Transverse colon (tissue), 4 donors: ENCODE measurements around the gene PLCE1. TPM values are rescaled to one million over a fixed set of nuclear protein-coding genes. Genes with fewer than 3 reads are reported as not detected.
A peak's percentile ranks its signal among the peaks of the same experiment; 100 is the strongest.

Source experiments
- DNase-seq: peaks from one replicate; pipeline ENCODE4 v3.0.0-alpha.2; 2019
- H3K27ac ChIP-seq, 4 donors: fragments of 200-600 bp; sonication (generic); 2 replicates each; pipeline ENCODE4 v1.5.1; 2016 to 2018; ENCODE audit warnings: inconsistent platforms in 4 of 4
- H3K27me3 ChIP-seq: fragments of 200-600 bp; sonication (generic); 2 replicates; pipeline ENCODE4 v1.5.1; 2017; ENCODE audit warnings: inconsistent platforms
- H3K36me3 ChIP-seq, 4 donors: fragments of 200-600 bp; sonication (generic); 2 replicates each; pipeline ENCODE4 v1.5.1; 2017 to 2019; ENCODE audit warnings: inconsistent platforms in 4 of 4
- H3K4me1 ChIP-seq, 4 donors: fragments of 200-600 bp; sonication (generic); 2 replicates each; pipeline ENCODE4 v1.5.1; 2017 to 2020; ENCODE audit warnings: inconsistent platforms in 4 of 4
- H3K4me3 ChIP-seq, 4 donors: fragments of 200-600 bp; sonication (generic); 1 replicate in 1 of 4; 2 replicates in 3 of 4; pipeline versions ENCODE4 v1.5.1 to v1.6.1; 2017 to 2019; ENCODE audit warnings: inconsistent platforms in 4 of 4
- H3K9me3 ChIP-seq, 2 donors: fragments of 200-600 bp; sonication (generic); 2 replicates each; pipeline ENCODE4 v1.5.1; 2017 to 2019; ENCODE audit warnings: inconsistent platforms in 2 of 2
- EP300 ChIP-seq: sonication (generic); formaldehyde crosslinking; IDR thresholded peaks from one replicate; pipeline ENCODE4 v1.6.1; 2017; ENCODE audit warnings: antibody characterized with exemption, low read depth
- POLR2A ChIP-seq: fragments of 450-650 bp; IDR thresholded peaks from one replicate; pipeline ENCODE4 v1.6.1; 2016; ENCODE audit warnings: antibody characterized with exemption, mild to moderate bottlenecking, moderate library complexity
- POLR2AphosphoS5 ChIP-seq, 3 donors: sonication (generic); formaldehyde crosslinking; IDR thresholded peaks; one replicate each; pipeline ENCODE4 v1.6.1; 2016; ENCODE audit warnings: antibody characterized with exemption in 3 of 3
- WGBS, 2 donors: methylation state at CpG; one replicate each; pipeline ENCODE4 v1.1.5; 2018; ENCODE audit warnings: low coverage in 1 of 2; 5-methylcytosine and 5-hydroxymethylcytosine counted together
- in situ Hi-C, 4 donors: fragments of 200-750 bp; cut with MboI; loops; one replicate each; pipeline versions ENCODE4 v1.15.0 to v1.15.1; 2017; ENCODE audit warnings: low sequenced_read_pairs in 3 of 4, low pct_ligation_motif_present in 1 of 4, low pct_unique_long_range_greater_than_20kb in 1 of 4
- intact Hi-C: fragments of 100-400 bp; cut with DNase I; formaldehyde crosslinking; loops from one replicate; pipeline ENCODE4 v1.15.1; 2023; ENCODE audit warnings: low total_unique reads
- total RNA-seq, 4 donors: library from RNA; depleted of rRNA; stranded (reverse); fragments of >200 nt; gene quantifications; one replicate each; pipeline ENCODE4 v1.1.0, GENCODE V29; 2016
- TF ChIP-seq, protein P1 (sequence below), 5 experiments: fragments of 200-600 bp in 3 of 5; fragments of 450-650 bp in 2 of 5; sonication (generic) in 3 of 5; IDR thresholded peaks; 1 replicate in 2 of 5; 2 replicates in 3 of 5; pipeline ENCODE4 v1.5.1; 2016 to 2017; ENCODE audit warnings: antibody characterized with exemption in 5 of 5, inconsistent platforms in 3 of 5, mild to moderate bottlenecking in 2 of 5, moderate library complexity in 1 of 5

Gene PLCE1
- total RNA-seq, 4 donors from 2014 or later = 67.9 to 100 (median 90.8) TPM

GRCh38 chr10:94024407-94024806, 30.7 kb downstream of the PLCE1 start:
- intact Hi-C loops = no loop called here
- TF ChIP-seq, protein P1, sequence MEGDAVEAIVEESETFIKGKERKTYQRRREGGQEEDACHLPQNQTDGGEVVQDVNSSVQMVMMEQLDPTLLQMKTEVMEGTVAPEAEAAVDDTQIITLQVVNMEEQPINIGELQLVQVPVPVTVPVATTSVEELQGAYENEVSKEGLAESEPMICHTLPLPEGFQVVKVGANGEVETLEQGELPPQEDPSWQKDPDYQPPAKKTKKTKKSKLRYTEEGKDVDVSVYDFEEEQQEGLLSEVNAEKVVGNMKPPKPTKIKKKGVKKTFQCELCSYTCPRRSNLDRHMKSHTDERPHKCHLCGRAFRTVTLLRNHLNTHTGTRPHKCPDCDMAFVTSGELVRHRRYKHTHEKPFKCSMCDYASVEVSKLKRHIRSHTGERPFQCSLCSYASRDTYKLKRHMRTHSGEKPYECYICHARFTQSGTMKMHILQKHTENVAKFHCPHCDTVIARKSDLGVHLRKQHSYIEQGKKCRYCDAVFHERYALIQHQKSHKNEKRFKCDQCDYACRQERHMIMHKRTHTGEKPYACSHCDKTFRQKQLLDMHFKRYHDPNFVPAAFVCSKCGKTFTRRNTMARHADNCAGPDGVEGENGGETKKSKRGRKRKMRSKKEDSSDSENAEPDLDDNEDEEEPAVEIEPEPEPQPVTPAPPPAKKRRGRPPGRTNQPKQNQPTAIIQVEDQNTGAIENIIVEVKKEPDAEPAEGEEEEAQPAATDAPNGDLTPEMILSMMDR (IDR thresholded peaks at IDR 0.05) = no peak
- no peak for TF ChIP-seq POLR2A
- TF ChIP-seq EP300 = no peak
- no peak for TF ChIP-seq POLR2AphosphoS5 (IDR thresholded peaks at IDR 0.05)

GRCh38 chr10:94025806-94026205, 32.1 kb downstream of the PLCE1 start:
- H3K4me3 ChIP-seq = no peak overlapping the region
- TF ChIP-seq POLR2A (no peak), EP300 (no peak), POLR2AphosphoS5 (IDR thresholded peaks at IDR 0.05) (no peak)
- TF ChIP-seq, protein P1 (IDR thresholded peaks at IDR 0.05) = no peak
- peaks cover 21 to 25% of the 10 kb centered on the region in 2 donors for H3K9me3 ChIP-seq
- in situ Hi-C loops = no loop called here
- no peak overlapping the region for H3K27ac ChIP-seq
- no peak for DNase-seq
- WGBS, 2 donors = 81 to 89% methylated on average over 1 of the region's 1 CpG
- peaks cover 0 to 10% (median 5%) of the 10 kb centered on the region in 4 donors for H3K36me3 ChIP-seq
- H3K27me3 ChIP-seq = no peaks in the 10 kb centered on the region
- intact Hi-C loops = no loop called here
- peaks cover 0 to 28% (median 6%) of the 10 kb centered on the region in 4 donors for H3K4me1 ChIP-seq

More at GRCh38 chr10:94024407-94024806, 30.7 kb downstream of the PLCE1 start:
- in situ Hi-C loops = no loop called here
- no peak overlapping the region for H3K4me3 ChIP-seq
- DNase-seq = no peak
- peaks cover 0 to 28% (median 6%) of the 10 kb centered on the region in 4 donors for H3K4me1 ChIP-seq
- peak overlapping the region in 3 of 4 donors; percentile 25 to 52 (median 33) for H3K27ac ChIP-seq
- H3K36me3 ChIP-seq = no peaks in the 10 kb centered on the region
- no peaks in the 10 kb centered on the region for H3K27me3 ChIP-seq
- H3K9me3 ChIP-seq = peaks cover 11% of the 10 kb centered on the region in 2 donors

GRCh38 chr10:94027197-94027596, 33.5 kb downstream of the PLCE1 start:
- peak overlapping the region; percentile 20 to 51 (median 48) for H3K27ac ChIP-seq
- H3K4me1 ChIP-seq = peaks cover 0 to 28% (median 6%) of the 10 kb centered on the region in 4 donors
- intact Hi-C loops (no loop called here), in situ Hi-C loops (no loop called here)
- no peaks in the 10 kb centered on the region for H3K27me3 ChIP-seq
- DNase-seq = no peak
- TF ChIP-seq POLR2AphosphoS5 (IDR thresholded peaks at IDR 0.05) = peak in 1 of 3 donors; percentile 12
- TF ChIP-seq POLR2A = no peak
- no peak overlapping the region for H3K4me3 ChIP-seq
- peaks cover 0 to 15% (median 7%) of the 10 kb centered on the region in 4 donors for H3K36me3 ChIP-seq
- WGBS, 2 donors = 46 to 57% methylated on average over 1 to 2 of the region's 2 CpGs
- H3K9me3 ChIP-seq = peaks cover 21 to 29% of the 10 kb centered on the region in 2 donors

- DNase-seq = no peak
- peaks cover 0 to 12% (median 2%) of the 10 kb centered on the region in 4 donors for H3K4me1 ChIP-seq
- H3K4me3 ChIP-seq = no peak overlapping the region
- no peak for TF ChIP-seq POLR2A
- no peak for TF ChIP-seq POLR2AphosphoS5 (IDR thresholded peaks at IDR 0.05)
- no peak for TF ChIP-seq EP300
- TF ChIP-seq, protein P1 (IDR thresholded peaks at IDR 0.05) = no peak
- in situ Hi-C loops (no loop called here), intact Hi-C loops (no loop called here)
- peaks cover 21 to 29% of the 10 kb centered on the region in 2 donors for H3K9me3 ChIP-seq
- H3K36me3 ChIP-seq = peaks cover 0 to 15% (median 7%) of the 10 kb centered on the region in 4 donors
- no peak overlapping the region for H3K27ac ChIP-seq
- no peaks in the 10 kb centered on the region for H3K27me3 ChIP-seq
Observed at GRCh38 chr10:94029955-94030354, 36.2 kb downstream of the PLCE1 start.
